SJCRH30 (cell line): ENCODE data around the gene NAPB. TPM values are rescaled to one million over a fixed set of nuclear protein-coding genes. Genes with fewer than 3 reads are reported as not detected.
"Not testable (repeated sequence)": the region's sequence is repeated elsewhere in the genome, so short reads cannot be mapped to it uniquely, and the experiment has no call there.

Experiments used
- DNase-seq, 2 experiments: peaks; one replicate each; pipeline ENCODE4 v3.0.0-alpha.2; 2015 to 2020
- H3K27ac ChIP-seq: fragments of 250-450 bp; sonication (Bioruptor Pico); 2 replicates; pipeline ENCODE4 v1.5.1; 2020; ENCODE audit warnings: mild to moderate bottlenecking, moderate library complexity
- H3K27me3 ChIP-seq: fragments of 250-450 bp; sonication (Bioruptor Pico); 2 replicates; pipeline ENCODE4 v1.5.1; 2020; ENCODE audit warnings: mild to moderate bottlenecking, moderate library complexity
- H3K36me3 ChIP-seq: fragments of 250-450 bp; sonication (Bioruptor Pico); 2 replicates; pipeline ENCODE4 v1.5.1; 2020; ENCODE audit warnings: mild to moderate bottlenecking, moderate library complexity
- H3K4me1 ChIP-seq: fragments of 250-450 bp; sonication (Bioruptor Pico); 2 replicates; pipeline ENCODE4 v1.5.1; 2020; ENCODE audit warnings: mild to moderate bottlenecking, moderate library complexity
- H3K4me3 ChIP-seq: fragments of 250-450 bp; sonication (Bioruptor Pico); 2 replicates; pipeline ENCODE4 v1.5.1; 2020; ENCODE audit warnings: mild to moderate bottlenecking, moderate library complexity
- H3K9me3 ChIP-seq: fragments of 250-450 bp; sonication (Bioruptor Pico); replicated peaks from 2 replicates; pipeline ENCODE4 v1.5.1; 2020; ENCODE audit warnings: mild to moderate bottlenecking, moderate library complexity
- total RNA-seq: library from RNA; depleted of rRNA; stranded (reverse); fragments of >200 nt; shearing (Covaris generic); gene quantifications from 2 replicates; pipeline ENCODE4 v1.2.3, GENCODE V29; 2014

Gene NAPB
- total RNA-seq, 1 experiment from 2014 or later, result 11.3 TPM

DNA sequence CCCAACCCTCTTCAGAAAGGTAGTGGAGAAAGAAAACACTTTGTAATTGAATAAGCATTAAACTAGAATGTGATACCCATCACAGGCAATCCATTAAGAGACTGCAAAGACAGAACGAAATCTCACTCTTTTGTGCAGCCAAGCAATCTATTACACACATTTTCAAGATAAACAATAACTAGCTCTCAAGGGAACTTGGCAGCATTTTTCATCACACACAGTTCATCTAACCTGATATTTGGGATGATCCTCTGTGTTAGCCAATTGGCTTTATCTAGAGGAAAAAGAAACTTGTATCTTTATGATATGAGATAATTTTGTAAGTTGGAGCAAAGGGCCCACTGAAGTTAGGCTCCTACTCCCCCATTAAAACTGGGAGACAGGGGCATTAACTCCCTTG is 60.8 kb downstream of the NAPB start:
- Histone ChIP-seq H3K9me3 (no peaks in the 10 kb centered on the region), H3K27me3 (no peaks in the 10 kb centered on the region), H3K27ac (peak overlapping the region; percentile 96), H3K4me1 (peaks cover 23% of the 10 kb centered on the region), H3K36me3 (peaks cover 25% of the 10 kb centered on the region), H3K4me3 (peak overlapping the region; percentile 72)
- no peak for DNase-seq

DNA sequence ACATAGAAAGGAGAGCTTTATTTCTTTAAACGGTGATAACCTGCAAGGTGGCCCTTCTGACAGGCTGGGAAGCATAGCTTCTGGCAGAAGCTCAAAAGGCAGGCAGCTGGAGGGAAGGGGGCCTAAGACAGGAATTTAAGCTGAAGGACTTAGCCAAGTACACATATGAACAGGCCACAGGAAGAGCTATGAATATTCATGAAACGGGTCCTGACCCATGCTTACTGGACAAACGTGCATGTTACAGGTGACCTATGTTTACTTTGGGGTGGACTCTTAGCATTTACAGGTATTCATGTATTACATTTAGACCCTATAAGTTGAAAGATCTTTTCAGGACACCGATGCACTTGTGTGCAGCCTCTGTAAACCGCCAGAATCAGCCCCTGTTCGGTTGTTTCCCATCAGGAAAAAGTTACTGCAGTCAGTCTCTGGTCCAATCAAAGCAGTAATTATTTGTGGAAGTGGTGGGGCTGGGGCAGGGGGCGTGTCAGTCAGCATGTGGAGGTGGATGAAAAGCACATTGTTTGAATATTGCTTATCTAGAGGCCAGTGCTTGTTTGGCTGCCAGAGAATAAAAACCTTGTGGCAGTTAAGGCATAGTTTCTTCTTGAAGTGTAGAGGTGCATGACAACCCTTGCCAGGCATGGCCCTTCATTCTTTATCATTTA is 62.2 kb downstream of the NAPB start:
- Histone ChIP-seq H3K27me3 (no peaks in the 10 kb centered on the region), H3K9me3 (no peaks in the 10 kb centered on the region), H3K27ac (no peak overlapping the region), H3K4me1 (peaks cover 23% of the 10 kb centered on the region), H3K36me3 (peaks cover 23% of the 10 kb centered on the region), H3K4me3 (no peak overlapping the region)
- DNase-seq, result no peak

DNA sequence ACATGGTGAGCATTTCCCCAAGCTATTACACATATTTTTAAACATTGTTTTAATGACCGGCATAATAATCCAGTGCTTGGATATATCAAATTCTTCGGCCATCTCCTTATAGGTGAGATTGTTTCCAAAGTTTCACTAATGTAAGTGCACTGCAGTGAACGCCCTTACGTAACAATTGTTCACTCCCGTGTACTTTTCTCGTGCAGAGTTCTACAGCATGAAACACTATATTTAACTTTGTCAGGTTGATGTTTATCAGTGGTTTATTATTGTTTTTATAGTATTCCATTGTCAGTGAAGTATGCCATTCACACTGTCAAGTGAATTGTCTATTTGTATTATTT is 62.8 kb downstream of the NAPB start:
- H3K27ac ChIP-seq, result no peak overlapping the region
- H3K36me3 ChIP-seq, result peaks cover 22% of the 10 kb centered on the region
- peak overlapping the region; percentile 59 for H3K4me3 ChIP-seq
- no peak for DNase-seq
- peaks cover 18% of the 10 kb centered on the region for H3K4me1 ChIP-seq
- H3K27me3 ChIP-seq, result no peaks in the 10 kb centered on the region
- no peaks in the 10 kb centered on the region for H3K9me3 ChIP-seq

DNA sequence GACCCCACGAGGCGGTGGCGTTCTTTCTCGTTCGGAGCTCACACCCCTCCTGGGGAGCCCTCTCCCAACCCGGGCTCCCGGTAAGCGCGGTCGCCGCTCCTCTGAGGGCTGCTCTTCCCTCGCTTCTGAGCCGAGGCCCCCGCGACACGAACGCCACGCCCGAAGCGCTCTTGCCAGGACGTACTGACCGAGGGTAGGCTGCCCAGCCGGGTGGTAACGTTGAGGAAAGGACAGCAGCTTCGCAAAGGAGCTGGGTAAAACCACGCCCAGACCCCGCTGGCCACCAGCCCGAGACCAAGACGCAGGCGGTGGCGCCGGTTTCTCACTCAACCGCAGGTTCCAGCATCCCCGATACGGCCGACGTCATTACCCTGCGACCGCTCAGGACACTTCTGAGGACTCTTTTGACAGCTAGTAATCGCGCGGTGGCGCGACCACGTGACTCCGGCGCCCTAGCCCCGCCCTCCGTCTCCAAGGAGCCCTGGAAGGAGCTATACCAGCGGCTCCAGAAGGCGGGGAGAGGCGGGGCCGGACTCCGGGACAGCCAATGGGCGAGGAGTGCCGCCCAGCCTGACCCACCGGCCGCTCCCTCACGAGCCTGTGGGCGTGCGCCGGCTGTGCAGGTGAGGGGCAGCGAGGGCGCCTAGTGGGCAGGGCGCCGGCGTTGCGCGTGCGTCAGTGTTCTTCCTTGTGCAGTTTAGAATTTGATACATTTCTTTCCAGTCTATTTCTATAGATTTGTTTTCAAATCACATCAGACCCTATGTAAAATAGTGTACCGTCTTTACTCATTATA is 63.3 kb downstream of the NAPB start:
- Histone ChIP-seq H3K4me1 (peaks cover 12% of the 10 kb centered on the region; the same call in 1 of the 2 replicates), H3K27me3 (no peaks in the 10 kb centered on the region), H3K4me3 (peak overlapping the region; percentile 59), H3K9me3 (no peaks in the 10 kb centered on the region), H3K36me3 (peaks cover 22% of the 10 kb centered on the region), H3K27ac (peak overlapping the region; percentile 63)
- peak; percentile 99 to 100 for DNase-seq

DNA sequence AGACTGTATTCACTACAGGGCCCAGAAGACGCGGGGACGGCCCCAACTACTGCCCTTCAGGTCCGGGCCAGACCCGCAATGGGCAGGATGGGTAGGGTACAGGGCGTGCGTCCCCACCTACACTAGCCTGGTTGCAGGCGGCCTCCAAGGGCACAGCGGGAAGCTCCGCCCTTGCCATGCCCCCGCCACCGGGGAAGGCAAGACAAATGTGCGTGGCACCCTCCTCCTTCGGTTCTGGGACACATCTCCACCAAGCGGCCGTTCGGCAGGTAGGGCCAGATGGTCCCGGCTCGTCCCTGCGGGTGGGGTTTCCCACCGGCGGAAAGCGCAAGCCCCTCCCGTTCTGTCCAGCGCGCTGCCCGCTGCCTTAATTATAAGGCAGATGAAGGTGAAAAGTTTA is 65.1 kb downstream of the NAPB start:
- H3K4me3 ChIP-seq, result no peak overlapping the region
- no peak overlapping the region for H3K27ac ChIP-seq
- H3K9me3 ChIP-seq, result no peaks in the 10 kb centered on the region
- peaks cover 22% of the 10 kb centered on the region for H3K36me3 ChIP-seq
- DNase-seq, result no peak
- peaks cover 15% of the 10 kb centered on the region; the same call in 1 of the 2 replicates for H3K4me1 ChIP-seq
- H3K27me3 ChIP-seq, result no peaks in the 10 kb centered on the region

DNA sequence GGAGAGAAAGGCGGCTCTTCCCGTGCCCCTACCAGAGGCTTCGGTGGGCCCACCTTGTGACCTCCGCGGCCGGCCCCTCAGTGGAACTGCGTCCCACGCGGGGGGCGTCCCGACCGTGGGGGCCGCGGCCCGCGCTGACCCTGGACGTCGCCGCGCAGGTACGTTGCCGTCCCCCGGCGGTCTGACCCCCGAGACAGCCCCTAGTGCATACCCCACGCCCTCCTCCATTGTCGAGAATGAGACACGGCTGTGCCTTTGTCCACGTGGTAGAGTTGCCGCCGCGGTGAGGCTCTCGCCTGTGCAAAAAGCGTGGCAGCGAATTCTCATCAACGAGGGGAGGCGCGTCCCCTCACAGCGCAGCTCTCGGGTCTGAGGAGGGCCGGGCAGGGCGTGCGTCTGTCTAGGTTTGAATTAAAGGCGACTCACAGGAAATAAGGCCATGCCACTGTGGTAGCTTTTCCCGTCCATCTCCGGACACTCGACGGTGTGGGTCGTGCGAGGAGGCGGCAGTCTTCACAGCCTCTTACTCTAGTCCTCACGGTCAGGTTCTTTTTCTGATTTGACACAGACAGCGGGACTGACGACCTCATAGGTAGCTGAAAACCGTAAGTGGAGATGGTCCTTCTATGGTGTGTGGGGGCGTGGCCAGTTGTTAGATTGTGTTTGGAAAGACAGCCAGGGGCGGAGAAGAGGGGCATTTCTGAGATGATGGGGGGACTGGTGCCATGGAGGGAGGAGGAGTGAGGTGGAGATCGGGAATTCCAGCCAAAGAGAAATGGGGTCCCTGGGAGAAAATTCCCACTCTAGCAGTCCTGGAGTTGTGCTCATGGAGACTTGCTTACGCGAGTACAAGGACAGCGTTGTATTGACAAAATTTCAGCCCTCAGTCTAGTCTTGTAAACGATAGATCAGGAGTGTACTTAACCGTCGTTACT is 70.1 kb downstream of the NAPB start:
- Histone ChIP-seq H3K36me3 (peaks cover 21% of the 10 kb centered on the region), H3K27ac (peak overlapping the region; percentile 96), H3K9me3 (no peaks in the 10 kb centered on the region), H3K4me1 (peaks cover 10% of the 10 kb centered on the region; the same call in 1 of the 2 replicates), H3K27me3 (no peaks in the 10 kb centered on the region), H3K4me3 (peak overlapping the region; percentile 92)
- peak; percentile 59 to 70 for DNase-seq

DNA sequence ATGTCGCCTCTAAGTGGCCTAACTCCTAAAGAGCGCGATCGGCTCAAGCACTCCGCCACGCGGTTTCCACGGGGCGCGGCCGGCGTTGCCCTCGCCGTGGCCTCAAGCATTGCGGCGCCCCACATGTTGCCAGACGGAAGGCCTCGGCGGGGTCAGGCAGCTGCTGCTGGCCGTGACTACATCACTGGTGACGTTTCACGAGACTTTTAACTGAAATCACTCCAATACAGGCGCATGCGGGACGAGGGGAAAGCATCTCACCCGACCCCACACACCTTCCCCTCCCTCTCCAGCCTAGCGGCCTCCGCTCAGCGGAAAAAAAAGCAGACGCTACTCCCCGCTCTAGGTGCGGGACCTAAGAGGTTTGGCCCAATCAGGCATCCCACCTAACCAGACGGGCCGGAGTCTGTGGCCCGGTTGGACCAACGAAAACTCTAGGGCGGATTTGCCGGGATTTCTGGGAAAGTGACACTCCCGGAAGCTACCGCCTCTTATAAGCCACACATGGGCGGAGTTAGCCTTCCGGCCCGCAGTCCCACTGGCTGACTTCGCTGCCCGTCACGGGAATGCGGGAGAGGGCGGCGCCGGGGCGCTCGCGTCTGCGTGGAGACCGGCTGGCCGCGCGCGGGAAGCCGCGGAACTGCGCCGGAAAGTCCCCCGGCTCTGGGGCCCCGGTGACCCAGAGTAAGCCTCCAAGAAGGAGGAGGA is 70.9 kb downstream of the NAPB start, which contains the start of gene NXT1:
TSS of gene NXT1 (plus strand) at position 596 of the 708 bp plus-strand sequence. CDS start 3,251 bp downstream, outside the sequence.
- Histone ChIP-seq H3K27me3 (no peaks in the 10 kb centered on the region), H3K9me3 (no peaks in the 10 kb centered on the region), H3K27ac (peak within 1 kb of the TSS; percentile 96), H3K4me3 (peak within 1 kb of the TSS; percentile 92), H3K4me1 (peaks cover 10% of the 10 kb centered on the region; the same call in 1 of the 2 replicates), H3K36me3 (peaks cover 13% of the 10 kb centered on the region)
- DNase-seq, result peak; percentile 97 to 99

DNA sequence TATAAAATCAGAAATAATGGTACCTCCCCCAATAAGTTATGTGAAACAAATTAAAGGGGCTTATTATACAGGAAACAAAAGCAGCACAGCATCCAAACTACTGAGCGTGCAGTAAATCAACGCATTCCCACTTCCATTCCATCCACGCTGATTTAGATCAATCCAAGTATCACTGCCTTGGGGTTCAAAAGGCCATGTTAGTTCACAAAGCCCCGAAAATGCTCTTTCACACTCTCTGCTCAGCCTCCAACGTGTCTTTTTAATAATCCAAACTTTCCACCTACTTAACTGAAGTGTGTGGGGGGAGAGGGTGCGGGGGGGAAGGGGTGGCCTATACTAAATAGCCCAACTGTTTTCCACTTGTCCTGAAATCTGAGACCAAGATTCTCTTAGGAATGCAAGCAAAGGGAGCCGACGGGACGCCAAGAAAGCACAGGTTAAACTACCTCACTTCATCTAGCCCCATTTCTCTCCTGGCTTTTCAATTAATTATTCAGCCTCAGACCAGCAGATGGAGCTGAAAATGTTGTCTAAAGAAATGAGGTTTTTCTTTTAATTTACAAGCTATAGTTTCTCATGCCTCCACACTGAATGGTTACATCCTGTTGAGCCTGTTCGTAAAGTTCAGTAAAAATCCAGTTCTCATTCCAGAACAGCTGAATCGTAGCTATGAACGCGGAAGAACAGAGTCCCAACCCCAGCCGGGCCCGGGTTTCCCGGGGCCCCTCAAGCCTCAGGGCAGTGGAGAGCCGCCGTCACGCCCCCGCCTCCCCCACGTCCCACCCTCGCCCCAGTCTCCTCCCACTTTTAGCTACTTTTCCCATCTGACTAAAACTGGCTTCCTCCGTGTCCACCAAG is 71.7 kb downstream of the NAPB start:
- DNase-seq, result peak; percentile 68 to 93
- Histone ChIP-seq H3K9me3 (no peaks in the 10 kb centered on the region), H3K4me1 (peaks cover 10% of the 10 kb centered on the region; the same call in 1 of the 2 replicates), H3K36me3 (peaks cover 7% of the 10 kb centered on the region; the same call in 1 of the 2 replicates), H3K27ac (peak overlapping the region; percentile 96), H3K4me3 (peak overlapping the region; percentile 92), H3K27me3 (no peaks in the 10 kb centered on the region)

DNA sequence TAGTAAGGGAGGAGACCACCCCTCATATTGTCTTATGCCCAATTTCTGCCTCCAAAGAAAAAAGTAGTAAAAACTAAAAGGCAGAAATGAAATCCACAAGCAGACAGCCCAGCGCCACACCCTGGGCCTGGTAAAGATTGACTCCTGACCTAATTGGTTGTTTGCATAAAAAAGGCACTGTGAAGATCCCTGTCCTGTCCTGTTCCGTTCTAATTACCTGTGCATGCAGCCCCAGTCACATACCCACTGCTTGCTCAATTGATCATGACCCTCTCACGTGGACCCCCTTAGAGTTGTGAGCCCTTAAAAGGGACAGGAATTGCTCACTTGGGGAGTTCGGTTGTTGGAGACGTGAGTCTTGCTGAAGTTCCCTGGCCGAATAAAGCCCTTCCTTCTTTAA is 72.8 kb downstream of the NAPB start:
- not testable (repeated sequence) for H3K36me3 ChIP-seq, H3K4me1 ChIP-seq, H3K9me3 ChIP-seq, H3K27me3 ChIP-seq, H3K4me3 ChIP-seq, DNase-seq
- H3K27ac ChIP-seq, result peak overlapping the region; percentile 96

DNA sequence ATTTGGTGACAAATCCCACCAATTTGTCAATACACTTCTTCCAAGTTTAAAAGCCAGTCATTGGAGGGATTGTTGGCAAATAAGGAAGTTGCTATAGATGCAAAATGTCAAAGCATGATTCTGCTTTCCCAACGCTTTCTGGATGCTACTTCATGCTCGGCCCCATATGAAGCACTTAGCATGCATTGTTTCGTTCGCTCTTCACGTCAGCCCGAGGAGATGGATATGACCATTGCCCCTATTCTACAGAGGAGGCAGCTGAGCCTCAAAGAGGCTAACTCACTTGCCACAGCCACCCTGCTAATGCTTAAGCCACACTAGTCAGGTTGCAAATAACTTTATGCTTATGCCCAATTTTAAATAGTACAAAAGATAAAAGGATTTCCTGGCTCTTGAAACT is 73.5 kb downstream of the NAPB start:
- Histone ChIP-seq H3K4me1 (peaks cover 9% of the 10 kb centered on the region; the same call in 1 of the 2 replicates), H3K4me3 (no peak overlapping the region), H3K27me3 (no peaks in the 10 kb centered on the region), H3K36me3 (no peaks in the 10 kb centered on the region; the same call in 1 of the 2 replicates), H3K27ac (no peak overlapping the region), H3K9me3 (no peaks in the 10 kb centered on the region)
- no peak for DNase-seq

DNA sequence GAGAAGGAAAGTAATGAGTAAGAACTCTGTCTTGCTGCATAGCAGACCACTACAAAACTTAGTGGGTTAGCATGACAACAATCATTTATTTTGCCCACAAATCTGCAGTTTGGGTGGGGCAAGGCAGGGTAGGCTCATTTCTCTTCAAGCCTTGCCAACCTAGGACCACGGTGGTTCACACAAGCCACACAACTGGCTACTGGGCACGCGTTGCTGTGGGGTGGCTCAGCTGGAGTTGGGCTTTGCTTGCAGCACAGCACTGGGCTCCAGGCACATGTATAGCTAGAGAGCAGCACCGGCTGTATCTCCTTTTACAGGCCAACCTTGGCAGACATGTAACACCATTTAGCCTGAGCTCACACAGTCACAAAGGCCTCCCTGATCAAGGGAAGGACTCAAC is 75.3 kb downstream of the NAPB start:
- no peak overlapping the region for H3K27ac ChIP-seq
- H3K9me3 ChIP-seq, result no peaks in the 10 kb centered on the region
- H3K4me3 ChIP-seq, result no peak overlapping the region
- no peaks in the 10 kb centered on the region for H3K36me3 ChIP-seq
- no peak for DNase-seq
- peaks cover 6% of the 10 kb centered on the region; the same call in 1 of the 2 replicates for H3K4me1 ChIP-seq
- H3K27me3 ChIP-seq, result no peaks in the 10 kb centered on the region

DNA sequence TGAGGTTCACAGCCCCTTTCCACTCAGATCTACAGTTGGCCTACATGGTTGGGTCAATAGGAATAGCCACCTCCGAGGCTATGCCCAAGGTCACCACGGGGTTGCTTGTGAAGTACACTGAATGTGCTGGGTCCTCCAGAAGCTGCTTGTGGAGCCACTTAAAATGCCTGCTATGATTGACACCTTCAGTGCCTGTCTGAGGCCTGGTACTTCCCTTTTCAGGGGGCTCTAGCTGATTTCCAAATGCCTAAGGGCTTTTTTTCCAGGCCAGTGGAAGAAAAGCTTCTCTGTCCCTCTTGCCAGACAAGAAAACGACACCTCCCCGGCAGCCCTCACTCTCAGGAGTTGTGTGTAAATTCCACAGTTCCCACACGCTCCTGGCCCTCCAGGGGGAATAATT is 77.0 kb downstream of the NAPB start:
- Histone ChIP-seq H3K4me1 (peaks cover 10% of the 10 kb centered on the region; the same call in 1 of the 2 replicates), H3K4me3 (no peak overlapping the region), H3K9me3 (no peaks in the 10 kb centered on the region), H3K27ac (no peak overlapping the region), H3K36me3 (no peaks in the 10 kb centered on the region), H3K27me3 (no peaks in the 10 kb centered on the region)
- peak in 1 of 2 experiments; percentile 26 for DNase-seq

DNA sequence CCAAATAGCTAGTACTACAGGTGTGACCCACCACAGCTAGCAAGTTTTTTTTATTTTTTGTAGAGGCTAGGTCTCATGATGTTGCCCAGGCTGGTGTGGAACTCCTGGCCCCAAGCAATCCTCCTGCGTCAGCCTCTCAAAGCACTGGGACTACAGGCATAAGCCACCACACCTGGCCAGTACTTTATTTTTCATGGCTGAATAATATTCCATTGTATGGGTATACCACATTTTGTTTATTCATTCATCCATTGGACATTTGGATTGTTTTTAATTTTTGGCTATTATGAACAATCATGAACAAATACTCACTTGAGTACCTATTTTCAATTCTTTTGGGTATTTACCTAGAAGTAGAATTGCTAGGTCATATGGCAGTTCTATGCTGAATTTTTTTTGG is 77.7 kb downstream of the NAPB start:
- Histone ChIP-seq H3K4me3 (no peak overlapping the region), H3K4me1 (peaks cover 5% of the 10 kb centered on the region; the same call in 1 of the 2 replicates), H3K36me3 (no peaks in the 10 kb centered on the region), H3K27ac (no peak overlapping the region), H3K9me3 (no peaks in the 10 kb centered on the region), H3K27me3 (no peaks in the 10 kb centered on the region)
- no peak for DNase-seq
